Kidney epithelial cell (primary cell): ENCODE data around the gene SAMD3. TPM values are rescaled to one million over a fixed set of nuclear protein-coding genes. Genes with fewer than 3 reads are reported as not detected.
"Not testable (repeated sequence)": the region's sequence is repeated elsewhere in the genome, so short reads cannot be mapped to it uniquely, and the experiment has no call there.

Experiments
- DNase-seq: peaks from one replicate; pipeline ENCODE4 v3.0.0-alpha.2; 2010; ENCODE audit warnings: low read depth
- H3K27me3 ChIP-seq: 2 replicates; pipeline ENCODE4 v1.6.0; 2011; ENCODE audit warnings: low read length; ENCODE audit not compliant: control insufficient read depth, insufficient read depth
- H3K36me3 ChIP-seq: 2 replicates; pipeline ENCODE4 v1.5.1; 2011; ENCODE audit warnings: low read length; ENCODE audit not compliant: control insufficient read depth, insufficient read depth
- H3K4me3 ChIP-seq: 2 replicates; pipeline ENCODE4 v1.5.1; 2011; ENCODE audit warnings: low read depth, mild to moderate bottlenecking, control low read depth, low read length
- total RNA-seq: library from RNA; depleted of rRNA; stranded (reverse); fragments of >200 nt; gene quantifications from 2 replicates; pipeline ENCODE4 v1.2.3, GENCODE V29; 2015
- TF ChIP-seq, protein P1 (sequence below): IDR thresholded peaks from 2 replicates; pipeline ENCODE4 v1.5.1; 2011; ENCODE audit warnings: mild to moderate bottlenecking, moderate library complexity, low read length, control low read depth, inconsistent platforms; ENCODE audit not compliant: insufficient read depth, poor library complexity, severe bottlenecking

SAMD3 gene
- total RNA-seq, 1 donor from 2014 or later = not detected

DNA sequence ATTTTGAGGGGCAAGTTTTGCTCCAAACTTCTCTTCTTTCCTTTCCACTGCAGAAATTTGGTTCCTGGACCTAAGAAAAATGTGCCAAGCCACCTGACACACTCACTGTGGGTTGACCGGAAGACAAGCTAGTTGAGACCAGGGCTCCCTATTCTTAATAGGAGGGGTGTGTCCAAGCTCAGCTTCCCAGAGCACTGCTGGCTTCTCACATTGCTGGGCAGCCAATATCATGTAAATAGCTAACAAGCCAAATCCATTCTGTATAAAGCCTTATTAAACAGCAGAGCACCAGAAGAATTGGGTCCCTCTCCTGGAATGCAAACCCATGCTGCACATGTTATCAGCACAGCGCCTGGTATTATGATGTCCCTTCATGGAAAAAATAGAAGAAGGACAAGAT is 17.0 kb upstream of the SAMD3 start:
- H3K27me3 ChIP-seq = no peaks in the 10 kb centered on the region
- DNase-seq = no peak
- TF ChIP-seq, protein P1, sequence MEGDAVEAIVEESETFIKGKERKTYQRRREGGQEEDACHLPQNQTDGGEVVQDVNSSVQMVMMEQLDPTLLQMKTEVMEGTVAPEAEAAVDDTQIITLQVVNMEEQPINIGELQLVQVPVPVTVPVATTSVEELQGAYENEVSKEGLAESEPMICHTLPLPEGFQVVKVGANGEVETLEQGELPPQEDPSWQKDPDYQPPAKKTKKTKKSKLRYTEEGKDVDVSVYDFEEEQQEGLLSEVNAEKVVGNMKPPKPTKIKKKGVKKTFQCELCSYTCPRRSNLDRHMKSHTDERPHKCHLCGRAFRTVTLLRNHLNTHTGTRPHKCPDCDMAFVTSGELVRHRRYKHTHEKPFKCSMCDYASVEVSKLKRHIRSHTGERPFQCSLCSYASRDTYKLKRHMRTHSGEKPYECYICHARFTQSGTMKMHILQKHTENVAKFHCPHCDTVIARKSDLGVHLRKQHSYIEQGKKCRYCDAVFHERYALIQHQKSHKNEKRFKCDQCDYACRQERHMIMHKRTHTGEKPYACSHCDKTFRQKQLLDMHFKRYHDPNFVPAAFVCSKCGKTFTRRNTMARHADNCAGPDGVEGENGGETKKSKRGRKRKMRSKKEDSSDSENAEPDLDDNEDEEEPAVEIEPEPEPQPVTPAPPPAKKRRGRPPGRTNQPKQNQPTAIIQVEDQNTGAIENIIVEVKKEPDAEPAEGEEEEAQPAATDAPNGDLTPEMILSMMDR = no peak
- H3K4me3 ChIP-seq = no peak overlapping the region
- H3K36me3 ChIP-seq = no peaks in the 10 kb centered on the region

DNA sequence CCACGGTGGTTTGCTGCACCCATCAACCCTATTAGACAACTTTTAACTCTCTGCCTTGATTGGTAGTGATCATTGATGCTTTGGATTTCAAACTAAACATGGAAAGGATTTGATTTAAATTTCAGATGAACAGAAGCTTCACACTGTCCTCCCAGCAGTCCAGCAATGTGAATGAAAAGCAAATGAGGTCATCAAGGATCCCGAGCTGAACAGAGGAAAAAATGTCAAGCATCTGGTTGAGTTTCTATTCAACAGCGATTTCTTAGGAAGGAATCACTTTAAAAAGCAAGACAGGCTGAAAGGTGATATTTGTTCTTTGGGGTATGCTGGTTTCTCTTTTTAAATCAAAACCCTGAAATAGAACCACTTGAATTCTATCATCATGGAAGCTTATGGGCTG is 10.6 kb upstream of the SAMD3 start:
- no peak for DNase-seq
- Histone ChIP-seq H3K4me3 (no peak overlapping the region), H3K36me3 (no peaks in the 10 kb centered on the region), H3K27me3 (no peaks in the 10 kb centered on the region)
- TF ChIP-seq, protein P1 = no peak

DNA sequence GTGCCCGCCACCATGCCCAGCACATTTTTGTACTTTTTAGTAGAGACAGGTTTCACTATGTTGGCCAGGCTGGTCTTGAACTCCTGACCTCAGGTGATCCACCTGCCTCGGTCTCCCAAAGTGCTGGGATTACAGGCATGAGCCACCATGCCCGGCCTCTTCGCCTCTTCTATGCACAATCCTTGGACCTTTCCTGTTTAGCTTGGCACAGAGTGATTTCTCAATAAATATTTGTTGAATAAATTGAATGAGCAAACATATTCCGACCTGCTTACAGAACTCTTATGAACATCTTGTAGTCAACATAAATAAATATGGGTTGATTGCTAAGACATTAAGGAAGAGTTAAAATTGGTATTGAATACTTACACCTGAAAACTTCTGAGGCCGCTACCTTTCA is 7.8 kb upstream of the SAMD3 start:
- not testable (repeated sequence) for H3K36me3 ChIP-seq, DNase-seq, H3K4me3 ChIP-seq, H3K27me3 ChIP-seq

DNA sequence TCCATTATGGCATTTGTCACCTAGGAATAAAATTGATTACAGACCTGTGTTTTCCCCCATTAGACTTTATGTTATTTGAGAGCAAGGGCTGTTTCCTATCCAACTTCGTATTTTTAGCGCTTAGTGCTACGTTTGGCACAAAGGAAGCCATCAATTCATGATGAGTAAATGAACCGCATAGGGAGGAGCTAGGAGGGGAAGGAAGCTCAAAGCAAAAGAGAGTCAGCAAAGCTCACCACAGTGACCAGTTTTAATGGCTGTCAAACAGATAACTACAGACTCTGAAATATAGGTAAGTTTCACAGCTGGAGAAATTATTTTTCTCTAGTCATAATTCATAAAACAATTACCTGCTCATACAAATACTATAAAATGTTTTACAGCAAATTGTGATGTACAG is 6.9 kb upstream of the SAMD3 start:
- Histone ChIP-seq H3K36me3 (no peaks in the 10 kb centered on the region), H3K27me3 (no peaks in the 10 kb centered on the region), H3K4me3 (no peak overlapping the region)
- no peak for DNase-seq
- TF ChIP-seq, protein P1 = no peak

DNA sequence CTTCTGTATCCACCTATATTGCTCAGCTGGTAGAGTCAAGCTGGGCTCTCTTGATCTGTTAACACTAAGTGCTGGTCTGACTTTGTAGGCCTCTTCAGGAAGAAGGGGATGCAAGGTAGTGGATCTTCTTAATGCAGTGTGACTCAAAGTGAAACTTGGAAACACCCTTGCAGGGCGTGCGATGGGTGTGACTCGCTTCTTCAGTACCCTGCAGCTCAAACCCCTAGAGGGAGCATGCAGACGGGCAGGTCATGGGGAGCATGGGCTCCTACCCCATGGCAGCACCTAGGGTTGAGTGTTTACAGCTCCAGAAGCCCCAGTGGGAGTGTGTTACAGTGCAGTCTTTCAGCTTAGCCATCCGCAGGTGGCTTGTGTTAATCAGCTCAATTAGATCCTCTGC is 757 bp upstream of the SAMD3 start:
- TF ChIP-seq, protein P1 = no peak
- H3K36me3 ChIP-seq = no peaks in the 10 kb centered on the region
- no peaks in the 10 kb centered on the region for H3K27me3 ChIP-seq
- DNase-seq = no peak
- no peak overlapping the region for H3K4me3 ChIP-seq

DNA sequence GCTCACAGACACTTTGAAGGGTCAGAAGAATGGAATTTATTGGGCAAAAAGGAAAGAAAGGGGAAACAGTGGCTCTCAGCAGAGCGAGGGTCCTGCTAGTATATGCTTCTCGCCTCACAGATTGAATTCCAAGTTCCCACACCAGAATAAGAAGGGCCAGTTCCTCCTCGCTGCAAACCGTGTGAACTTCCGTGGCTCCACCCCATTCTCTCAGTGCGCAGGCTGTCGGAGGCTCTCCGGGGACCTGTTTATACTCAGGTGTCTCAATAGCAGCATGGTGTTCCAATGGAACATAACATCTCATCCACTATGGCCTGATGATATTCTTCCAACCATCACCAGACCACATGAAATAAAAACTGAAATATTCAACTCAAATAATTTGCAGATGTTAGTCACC is 4.6 kb downstream of the SAMD3 start:
- TF ChIP-seq, protein P1 = no peak

More for the DNA sequence above, 4.6 kb downstream of the SAMD3 start:
- no peak for DNase-seq
- Histone ChIP-seq H3K36me3 (no peaks in the 10 kb centered on the region), H3K27me3 (no peaks in the 10 kb centered on the region), H3K4me3 (no peak overlapping the region)
